ENCODE measurements around the gene MSL2. TPM values are rescaled to one million over a fixed set of nuclear protein-coding genes. Genes with fewer than 3 reads are reported as not detected.
A peak's percentile ranks its signal among the peaks of the same experiment; 100 is the strongest.

Gene MSL2
- total RNA-seq, 1 donor from 2014 or later: 30.2 TPM

DNA sequence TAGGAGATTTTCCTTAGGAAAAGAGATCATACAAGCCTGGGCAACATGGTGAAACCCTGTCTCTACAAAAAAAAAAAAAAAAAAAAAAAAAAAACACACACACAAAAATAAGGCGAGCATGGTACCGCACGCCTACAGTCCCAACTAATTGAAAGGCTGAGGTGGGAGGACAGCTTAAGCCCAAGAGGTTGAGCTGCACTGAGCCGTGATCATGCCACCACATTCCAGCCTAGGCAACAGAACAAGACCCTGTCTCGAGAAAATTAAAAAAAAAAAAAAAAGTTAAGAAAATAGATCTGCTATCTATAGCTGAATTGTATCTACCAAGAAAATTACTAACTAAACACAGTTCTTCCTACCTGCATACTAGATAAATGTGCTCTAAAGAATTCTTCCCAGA lies 7.1 kb downstream of the MSL2 start:
- intact Hi-C loops (cut with DNase I): no loop called here
- Histone ChIP-seq H3K4me3 (no peak overlapping the region), H3K4me1 (peaks cover 59% of the 10 kb centered on the region), H3K36me3 (no peaks in the 10 kb centered on the region), H3K27me3 (no peaks in the 10 kb centered on the region), H3K9me3 (no peaks in the 10 kb centered on the region), H3K27ac (no peak overlapping the region)
- DNase-seq (no peak), ATAC-seq (no peak)
- TF ChIP-seq, protein P1, sequence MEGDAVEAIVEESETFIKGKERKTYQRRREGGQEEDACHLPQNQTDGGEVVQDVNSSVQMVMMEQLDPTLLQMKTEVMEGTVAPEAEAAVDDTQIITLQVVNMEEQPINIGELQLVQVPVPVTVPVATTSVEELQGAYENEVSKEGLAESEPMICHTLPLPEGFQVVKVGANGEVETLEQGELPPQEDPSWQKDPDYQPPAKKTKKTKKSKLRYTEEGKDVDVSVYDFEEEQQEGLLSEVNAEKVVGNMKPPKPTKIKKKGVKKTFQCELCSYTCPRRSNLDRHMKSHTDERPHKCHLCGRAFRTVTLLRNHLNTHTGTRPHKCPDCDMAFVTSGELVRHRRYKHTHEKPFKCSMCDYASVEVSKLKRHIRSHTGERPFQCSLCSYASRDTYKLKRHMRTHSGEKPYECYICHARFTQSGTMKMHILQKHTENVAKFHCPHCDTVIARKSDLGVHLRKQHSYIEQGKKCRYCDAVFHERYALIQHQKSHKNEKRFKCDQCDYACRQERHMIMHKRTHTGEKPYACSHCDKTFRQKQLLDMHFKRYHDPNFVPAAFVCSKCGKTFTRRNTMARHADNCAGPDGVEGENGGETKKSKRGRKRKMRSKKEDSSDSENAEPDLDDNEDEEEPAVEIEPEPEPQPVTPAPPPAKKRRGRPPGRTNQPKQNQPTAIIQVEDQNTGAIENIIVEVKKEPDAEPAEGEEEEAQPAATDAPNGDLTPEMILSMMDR (IDR thresholded peaks at IDR 0.05): no peak

DNA sequence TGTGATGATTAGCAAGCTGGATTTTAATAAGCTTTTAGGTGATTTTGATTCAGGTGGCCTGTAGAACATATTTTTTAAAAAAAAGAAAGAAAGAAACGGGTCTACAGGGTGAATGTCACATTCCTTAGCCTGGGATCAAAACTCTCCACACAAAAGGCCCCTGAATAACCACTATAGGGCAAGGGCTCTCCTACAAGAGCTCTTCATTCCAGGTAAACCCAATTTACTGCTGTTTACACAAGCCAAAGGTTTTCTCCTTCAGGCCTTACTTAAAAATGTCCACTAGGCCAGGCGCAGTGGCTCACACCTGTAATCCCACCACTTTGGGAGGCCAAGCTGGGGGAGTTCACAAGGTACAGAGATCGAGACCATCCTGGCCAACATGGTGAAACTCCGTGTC lies 8.3 kb downstream of the MSL2 start:
- Histone ChIP-seq H3K27me3 (no peaks in the 10 kb centered on the region), H3K27ac (peak overlapping the region; percentile 18), H3K4me3 (no peak overlapping the region), H3K4me1 (peaks cover 64% of the 10 kb centered on the region), H3K36me3 (no peaks in the 10 kb centered on the region), H3K9me3 (no peaks in the 10 kb centered on the region)
- TF ChIP-seq, protein P1 (IDR thresholded peaks at IDR 0.05): no peak
- intact Hi-C loops (cut with DNase I): no loop called here
- peak; percentile 59 for ATAC-seq
- no peak for DNase-seq

DNA sequence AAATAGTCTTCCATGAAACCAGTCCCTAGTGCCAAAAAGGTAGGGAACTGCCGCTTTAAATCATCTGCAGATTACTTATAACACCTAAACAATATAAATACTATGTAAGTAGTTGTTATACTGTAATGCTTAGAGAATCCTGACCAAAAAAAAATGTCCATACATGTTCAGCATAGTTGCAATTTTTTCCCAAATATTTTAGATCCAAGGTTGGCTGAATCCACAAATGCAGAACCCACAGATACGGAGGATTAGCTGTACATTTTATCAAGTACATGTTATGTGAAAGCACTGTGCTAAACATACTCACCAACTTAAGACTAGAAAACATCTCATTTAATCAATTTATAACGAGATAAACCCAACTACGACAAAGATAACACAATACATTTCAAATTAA lies 9.3 kb downstream of the MSL2 start:
- no peak for DNase-seq
- H3K9me3 ChIP-seq: no peaks in the 10 kb centered on the region
- peaks cover 59% of the 10 kb centered on the region for H3K4me1 ChIP-seq
- no peak overlapping the region for H3K27ac ChIP-seq
- no peaks in the 10 kb centered on the region for H3K27me3 ChIP-seq
- ATAC-seq: no peak
- H3K36me3 ChIP-seq: no peaks in the 10 kb centered on the region
- TF ChIP-seq, protein P1 (IDR thresholded peaks at IDR 0.05): no peak
- intact Hi-C loops (cut with DNase I): no loop called here
- H3K4me3 ChIP-seq: no peak overlapping the region

GRCh38 chr3:136186344-136186743 lies 9.8 kb downstream of the MSL2 start:
- no peak overlapping the region for H3K27ac ChIP-seq
- no peaks in the 10 kb centered on the region for H3K36me3 ChIP-seq
- H3K4me3 ChIP-seq: no peak overlapping the region
- H3K9me3 ChIP-seq: no peaks in the 10 kb centered on the region
- no peaks in the 10 kb centered on the region for H3K27me3 ChIP-seq
- TF ChIP-seq, protein P1 (IDR thresholded peaks at IDR 0.05): no peak
- DNase-seq (no peak), ATAC-seq (peak; percentile 89)
- intact Hi-C loops (cut with DNase I): no loop called here
- H3K4me1 ChIP-seq: peaks cover 54% of the 10 kb centered on the region

GRCh38 chr3:136184703-136185102 lies 11.4 kb downstream of the MSL2 start:
- no peak for DNase-seq
- intact Hi-C loops (cut with DNase I): no loop called here
- ATAC-seq: no peak
- Histone ChIP-seq H3K4me1 (peaks cover 42% of the 10 kb centered on the region), H3K27ac (no peak overlapping the region), H3K9me3 (no peaks in the 10 kb centered on the region), H3K4me3 (no peak overlapping the region), H3K36me3 (no peaks in the 10 kb centered on the region), H3K27me3 (no peaks in the 10 kb centered on the region)
- TF ChIP-seq, protein P1 (IDR thresholded peaks at IDR 0.05): no peak

GRCh38 chr3:136181741-136182140 lies 14.4 kb downstream of the MSL2 start:
- intact Hi-C loops (cut with DNase I): no loop called here
- peaks cover 45% of the 10 kb centered on the region for H3K4me1 ChIP-seq
- no peaks in the 10 kb centered on the region for H3K27me3 ChIP-seq
- H3K4me3 ChIP-seq: no peak overlapping the region
- DNase-seq (no peak), ATAC-seq (no peak)
- no peak overlapping the region for H3K27ac ChIP-seq
- H3K36me3 ChIP-seq: no peaks in the 10 kb centered on the region
- H3K9me3 ChIP-seq: no peaks in the 10 kb centered on the region
- TF ChIP-seq, protein P1 (IDR thresholded peaks at IDR 0.05): no peak

All from upper lobe of right lung (tissue), 1 donor.